Large intestine (tissue), 3 donors: ENCODE data around the gene DUOX2. TPM values are rescaled to one million over a fixed set of nuclear protein-coding genes. Genes with fewer than 3 reads are reported as not detected.
"Not testable (repeated sequence)": the region's sequence is repeated elsewhere in the genome, so short reads cannot be mapped to it uniquely, and the experiment has no call there.

Experiments used
- DNase-seq, 2 donors: peaks; one replicate each; pipeline versions ENCODE4 v3.0.0 to v3.0.0-alpha.2; 2013
- H3K27ac ChIP-seq: one replicate; pipeline ENCODE4 v1.5.1; 2013; ENCODE audit warnings: low read length
- H3K27me3 ChIP-seq: 2 replicates; pipeline ENCODE4 v1.6.1; 2013; ENCODE audit warnings: low read length; ENCODE audit not compliant: control insufficient read depth, insufficient read depth
- H3K36me3 ChIP-seq: 2 replicates; pipeline ENCODE4 v1.6.1; 2013; ENCODE audit warnings: low read length; ENCODE audit not compliant: control insufficient read depth, insufficient read depth
- H3K4me1 ChIP-seq: one replicate; pipeline ENCODE4 v1.6.1; 2013; ENCODE audit warnings: low read length; ENCODE audit not compliant: control insufficient read depth, insufficient read depth
- H3K4me3 ChIP-seq: one replicate; pipeline ENCODE4 v1.5.1; 2013; ENCODE audit warnings: low read length
- H3K9me3 ChIP-seq: one replicate; pipeline ENCODE4 v1.6.1; 2013; ENCODE audit warnings: mild to moderate bottlenecking, low read depth, low read length, moderate library complexity; ENCODE audit not compliant: control insufficient read depth
- WGBS: methylation state at CpG from one replicate; pipeline ENCODE4 v1.1.5; 2013; ENCODE audit warnings: low lambda C conversion rate; ENCODE audit not compliant: insufficient coverage; 5-methylcytosine and 5-hydroxymethylcytosine counted together
- polyA plus RNA-seq: library from polyadenylated mRNA; unstranded; fragments of 120-200 nt; gene quantifications from one replicate; pipeline ENCODE4 v1.2.1, GENCODE V29; 2013

DUOX2 gene
- polyA plus RNA-seq, 1 donor = 0.04 TPM

DNA sequence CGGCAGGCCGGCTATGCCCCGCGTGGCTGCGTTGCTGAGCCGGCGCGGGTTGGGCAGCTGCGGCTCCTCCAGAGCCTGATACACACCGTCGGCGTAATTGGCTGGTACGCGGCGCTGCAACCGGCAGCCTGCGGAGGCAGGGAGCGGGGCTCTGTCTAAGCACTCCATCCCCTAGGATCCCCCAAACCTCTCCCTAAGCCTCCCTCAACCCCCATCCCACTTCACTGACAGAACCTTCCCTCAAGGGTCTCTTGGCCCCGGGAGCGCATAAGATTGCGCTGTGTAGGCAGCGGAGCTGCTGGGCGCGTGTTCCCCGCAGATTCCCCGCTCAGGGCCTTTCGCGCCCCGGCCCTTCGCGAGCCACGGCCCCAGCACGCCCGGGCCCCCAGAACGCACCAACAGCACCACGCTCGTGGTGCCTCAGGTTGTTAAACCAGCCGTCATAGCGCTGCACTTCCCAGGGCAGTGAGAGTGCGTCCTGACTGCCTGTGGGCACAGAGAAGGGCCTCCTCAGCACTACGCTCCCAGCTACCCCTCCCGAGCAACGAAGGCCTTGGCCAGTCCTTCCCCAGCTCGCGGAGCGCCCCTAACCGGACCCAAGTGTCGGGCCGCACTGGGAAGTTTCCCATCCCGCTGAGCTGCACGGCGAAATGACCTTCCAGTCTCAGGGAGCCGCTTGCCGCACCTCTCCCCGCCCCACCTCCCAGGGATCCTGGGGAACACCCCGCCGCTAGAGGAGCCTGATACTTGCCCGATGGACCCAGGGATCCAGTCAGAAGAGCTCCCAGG is 1.2 kb downstream of the DUOX2 start:
- WGBS = no CpG with 5 or more reads among the region's 58 CpGs
- H3K27ac ChIP-seq = no peak overlapping the region
- DNase-seq = peak in 1 of 2 donors; percentile 22

DNA sequence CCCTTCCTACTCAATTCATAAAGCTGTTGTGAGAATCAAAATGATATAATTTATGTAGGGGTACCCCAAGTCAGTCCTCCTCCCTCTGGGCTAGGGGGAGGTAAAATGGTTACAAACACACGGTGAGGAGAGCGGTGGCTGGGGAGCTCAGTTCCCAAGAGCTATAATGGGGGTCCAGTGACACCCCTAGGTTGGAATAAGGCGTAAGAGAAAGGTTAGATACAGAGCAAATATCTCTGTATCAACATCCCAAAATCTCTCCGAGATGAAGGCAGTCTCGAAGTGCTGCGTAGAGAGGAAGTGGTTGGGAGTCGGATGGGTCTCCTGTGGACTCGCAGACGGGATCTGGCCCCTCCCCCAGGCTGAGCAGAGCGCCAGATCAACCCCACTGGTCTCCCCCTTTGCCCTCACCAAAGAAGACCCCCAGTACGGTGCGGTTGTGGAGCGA is 1.8 kb downstream of the DUOX2 start:
- WGBS = no CpG with 5 or more reads among the region's 13 CpGs
- H3K4me1 ChIP-seq = peaks cover 9% of the 10 kb centered on the region
- H3K27ac ChIP-seq = no peak overlapping the region
- H3K36me3 ChIP-seq = no peaks in the 10 kb centered on the region
- H3K27me3 ChIP-seq = peaks cover 88% of the 10 kb centered on the region
- no peak overlapping the region for H3K4me3 ChIP-seq
- DNase-seq = no peak
- peaks cover 13% of the 10 kb centered on the region for H3K9me3 ChIP-seq

More for the DNA sequence above, 1.2 kb downstream of the DUOX2 start:
- H3K4me3 ChIP-seq = no peak overlapping the region
- H3K36me3 ChIP-seq = no peaks in the 10 kb centered on the region
- H3K9me3 ChIP-seq = peaks cover 14% of the 10 kb centered on the region
- peaks cover 11% of the 10 kb centered on the region for H3K4me1 ChIP-seq
- peaks cover 93% of the 10 kb centered on the region for H3K27me3 ChIP-seq

DNA sequence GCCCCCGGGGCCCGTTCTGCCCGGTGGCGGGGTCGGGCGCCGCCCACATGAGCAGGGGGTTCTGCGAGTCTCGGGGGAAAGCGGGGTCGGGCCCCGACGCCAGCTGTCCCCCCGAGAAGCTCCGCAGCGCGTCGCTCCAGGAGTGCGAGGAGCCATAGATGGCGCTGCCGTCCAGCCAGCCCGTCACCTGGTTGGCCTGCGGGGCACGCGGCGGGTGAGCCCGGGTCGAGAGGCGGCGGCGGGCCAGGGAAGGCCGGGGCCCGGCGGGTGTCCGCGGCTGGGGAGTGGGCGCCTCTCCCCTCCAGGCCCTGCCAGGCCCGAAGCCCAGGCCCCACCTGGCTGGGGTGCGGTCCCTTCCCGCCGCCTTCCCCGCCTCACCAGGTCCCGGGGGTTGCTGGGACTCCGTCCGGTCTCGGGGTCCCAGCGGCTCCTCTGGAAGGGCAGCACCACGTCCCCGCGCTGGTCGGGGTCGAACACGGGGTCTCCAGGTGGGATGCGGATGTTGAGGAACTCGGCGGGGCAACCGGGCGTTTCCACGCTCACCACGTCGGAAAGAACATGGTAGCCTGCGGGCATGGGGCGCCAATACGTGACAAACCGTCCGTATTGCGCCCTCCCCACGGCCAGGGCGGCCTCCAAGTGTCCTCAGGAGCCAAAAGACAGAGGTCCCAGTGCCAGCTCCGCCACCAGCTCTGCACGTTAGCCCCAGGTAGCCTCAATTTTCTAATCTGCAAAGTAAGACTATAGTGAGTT is 2.4 kb downstream of the DUOX2 start:
- H3K4me3 ChIP-seq = no peak overlapping the region
- DNase-seq = no peak
- H3K4me1 ChIP-seq = peaks cover 9% of the 10 kb centered on the region
- no peaks in the 10 kb centered on the region for H3K36me3 ChIP-seq
- H3K27ac ChIP-seq = no peak overlapping the region
- peaks cover 87% of the 10 kb centered on the region for H3K27me3 ChIP-seq
- no CpG with 5 or more reads among the region's 71 CpGs for WGBS
- H3K9me3 ChIP-seq = peaks cover 8% of the 10 kb centered on the region

DNA sequence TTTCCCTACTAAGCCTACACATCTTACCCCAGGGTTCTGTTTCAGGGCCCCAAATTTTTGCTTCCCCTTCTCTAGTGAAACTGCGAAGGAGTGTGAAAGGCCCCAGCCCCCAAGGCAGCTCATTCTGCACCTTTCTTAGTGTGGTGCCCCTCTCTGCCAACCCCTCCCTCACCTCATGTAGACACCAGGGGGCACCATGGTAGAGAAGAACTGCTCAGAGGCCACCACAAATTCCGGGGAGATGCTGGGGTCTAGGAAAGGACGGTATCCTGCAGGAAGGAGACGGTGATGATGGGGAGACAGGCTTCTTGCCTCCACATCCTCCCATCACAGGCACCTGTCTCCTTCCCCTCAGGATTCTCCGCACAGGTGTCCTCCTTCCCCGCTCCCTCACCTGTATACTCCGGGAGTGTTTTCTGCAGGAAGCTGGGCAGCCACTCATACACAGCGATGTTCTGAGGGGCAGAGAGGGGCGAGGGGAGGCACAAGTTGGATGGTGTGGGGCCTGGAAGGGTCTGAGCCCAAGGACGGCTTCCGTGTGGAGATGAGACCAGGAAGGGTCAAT is 3.6 kb downstream of the DUOX2 start:
- Histone ChIP-seq H3K4me1 (peaks cover 9% of the 10 kb centered on the region), H3K27me3 (peaks cover 87% of the 10 kb centered on the region), H3K9me3 (peaks cover 8% of the 10 kb centered on the region), H3K4me3 (no peak overlapping the region), H3K27ac (no peak overlapping the region), H3K36me3 (no peaks in the 10 kb centered on the region)
- no CpG with 5 or more reads among the region's 11 CpGs for WGBS
- no peak for DNase-seq

DNA sequence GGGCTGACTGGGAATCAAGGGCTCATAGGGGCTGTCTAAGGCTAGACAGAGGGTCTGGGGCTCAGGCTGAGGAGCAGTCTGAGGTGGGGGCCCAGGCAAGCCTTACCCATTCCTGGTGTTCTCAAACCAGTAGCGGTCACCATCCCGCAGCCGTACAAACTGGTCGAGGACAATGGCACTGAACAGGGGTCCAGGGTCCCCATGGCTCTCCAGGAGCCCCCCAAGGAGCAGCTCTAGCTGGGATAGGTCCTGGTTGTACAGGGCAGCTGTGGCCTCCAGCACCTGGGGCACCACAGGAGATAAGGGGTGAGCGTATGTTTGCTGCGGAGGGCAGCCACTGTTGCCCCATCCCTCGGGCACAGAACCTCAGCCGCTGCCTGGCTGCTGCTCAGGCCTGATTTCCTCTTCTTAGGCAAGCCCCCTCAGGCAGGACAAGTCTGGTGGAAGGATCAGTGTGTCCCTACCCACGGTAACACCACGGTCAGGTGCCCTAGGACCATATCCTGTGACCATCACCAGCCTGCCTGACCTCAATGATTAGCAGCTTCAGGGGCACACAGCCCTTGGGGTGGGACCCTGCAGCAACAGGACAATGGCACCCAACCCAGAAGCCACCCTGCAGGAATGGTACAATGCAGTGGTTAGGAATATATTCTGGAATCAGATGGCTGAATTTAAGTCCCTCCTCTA is 5.9 kb downstream of the DUOX2 start:
- Histone ChIP-seq H3K4me3 (no peak overlapping the region), H3K4me1 (peaks cover 9% of the 10 kb centered on the region), H3K27me3 (peaks cover 69% of the 10 kb centered on the region), H3K27ac (no peak overlapping the region), H3K9me3 (peaks cover 8% of the 10 kb centered on the region), H3K36me3 (no peaks in the 10 kb centered on the region)
- no peak for DNase-seq
- no CpG with 5 or more reads among the region's 10 CpGs for WGBS

DNA sequence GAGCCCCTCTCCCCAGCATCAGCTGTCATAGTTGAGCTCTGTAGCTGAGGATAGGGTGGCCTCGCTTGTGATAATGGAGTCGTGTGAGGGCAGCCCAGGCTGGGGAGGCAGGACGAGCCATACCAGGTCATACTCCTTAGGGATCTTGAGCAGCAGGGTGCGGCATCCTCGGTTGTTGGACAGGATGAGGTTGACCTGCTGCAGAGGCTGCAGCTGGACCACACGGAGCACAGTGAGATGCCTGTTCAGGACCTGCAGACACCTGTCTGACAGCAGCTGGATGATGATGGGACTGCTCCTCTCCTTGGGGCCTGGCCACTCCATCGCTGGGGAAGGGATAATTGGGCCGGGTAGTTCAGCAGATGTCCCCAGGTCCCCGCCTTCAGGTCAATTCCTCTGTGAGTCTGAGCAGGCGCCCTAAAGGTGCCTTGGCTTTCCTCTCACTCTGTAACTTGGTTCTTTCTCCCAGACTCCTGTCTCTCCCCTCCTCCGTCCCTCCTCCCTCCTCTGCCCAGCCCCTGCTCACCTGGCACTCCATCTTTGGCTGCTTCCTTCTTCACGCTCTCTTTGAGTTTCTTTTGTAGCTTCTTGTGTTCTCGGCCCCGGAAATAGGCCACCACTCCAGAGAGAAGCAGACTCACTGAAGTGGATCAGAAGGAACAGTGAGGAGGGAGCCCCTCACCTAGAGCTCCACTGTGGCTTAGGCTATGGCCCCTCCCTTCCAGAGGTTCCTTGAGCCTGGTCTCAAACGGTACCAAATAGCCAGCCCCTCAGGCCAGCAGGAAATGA is 7.8 kb downstream of the DUOX2 start:
- Histone ChIP-seq H3K9me3 (no peaks in the 10 kb centered on the region), H3K27me3 (peaks cover 54% of the 10 kb centered on the region), H3K27ac (no peak overlapping the region), H3K36me3 (no peaks in the 10 kb centered on the region), H3K4me3 (no peak overlapping the region), H3K4me1 (no peaks in the 10 kb centered on the region)
- no CpG with 5 or more reads among the region's 15 CpGs for WGBS
- no peak for DNase-seq

- no peak overlapping the region for H3K27ac ChIP-seq
- H3K36me3 ChIP-seq = no peaks in the 10 kb centered on the region
- H3K9me3 ChIP-seq = no peaks in the 10 kb centered on the region
- H3K4me1 ChIP-seq = no peaks in the 10 kb centered on the region
- peaks cover 54% of the 10 kb centered on the region for H3K27me3 ChIP-seq
- no peak for DNase-seq
- no CpG with 5 or more reads among the region's 11 CpGs for WGBS
- H3K4me3 ChIP-seq = no peak overlapping the region
Measured at GRCh38 chr15:45105586-45105985, 8.4 kb downstream of the DUOX2 start.

GRCh38 chr15:45104170-45104569 is 9.8 kb downstream of the DUOX2 start:
- WGBS = no CpG with 5 or more reads among the region's 9 CpGs
- not testable (repeated sequence) for H3K4me3 ChIP-seq, H3K36me3 ChIP-seq, H3K4me1 ChIP-seq, DNase-seq, H3K9me3 ChIP-seq, H3K27ac ChIP-seq
- H3K27me3 ChIP-seq = peaks cover 40% of the 10 kb centered on the region

DNA sequence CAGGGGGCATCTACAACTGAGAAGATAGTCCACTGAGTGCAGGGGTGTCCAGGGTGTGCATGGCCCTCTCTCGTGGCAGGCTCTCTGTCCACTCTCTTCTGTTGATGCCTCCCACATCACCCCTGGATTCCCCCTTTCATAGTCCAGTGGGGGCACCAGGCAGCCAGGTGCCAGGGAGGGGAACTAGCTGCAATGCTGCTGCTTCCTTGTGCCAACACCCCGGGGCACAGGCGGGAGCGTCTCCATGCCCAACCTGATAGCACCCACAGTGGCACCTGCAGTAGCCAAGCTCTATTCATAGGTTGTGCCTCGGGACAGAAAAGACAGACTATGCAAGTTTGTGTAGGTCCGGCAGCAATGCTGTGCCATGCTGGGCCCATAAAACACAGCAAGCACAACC is 11.7 kb downstream of the DUOX2 start:
- H3K36me3 ChIP-seq = no peaks in the 10 kb centered on the region
- peaks cover 27% of the 10 kb centered on the region for H3K27me3 ChIP-seq
- no CpG with 5 or more reads among the region's 6 CpGs for WGBS
- H3K9me3 ChIP-seq = no peaks in the 10 kb centered on the region
- DNase-seq = no peak
- H3K27ac ChIP-seq = no peak overlapping the region
- no peaks in the 10 kb centered on the region for H3K4me1 ChIP-seq
- no peak overlapping the region for H3K4me3 ChIP-seq
